ENCODE measurements around the gene DNAJC28. TPM values are rescaled to one million over a fixed set of nuclear protein-coding genes. Genes with fewer than 3 reads are reported as not detected.

The DNAJC28 gene
- total RNA-seq, 4 donors from 2014 or later: 0.67 to 4.1 (median 2.7) TPM

GRCh38 chr21:33488936-33489335, 2.6 kb downstream of the DNAJC28 start:
- H3K4me1 ChIP-seq: peaks cover 0 to 15% (median 0%) of the 10 kb centered on the region in 3 donors
- no peaks in the 10 kb centered on the region for H3K9me3 ChIP-seq
- H3K27me3 ChIP-seq: no peaks in the 10 kb centered on the region
- H3K36me3 ChIP-seq: no peaks in the 10 kb centered on the region
- TF ChIP-seq POLR2AphosphoS5 (IDR thresholded peaks at IDR 0.05) (no peak), EP300 (IDR thresholded peaks at IDR 0.05) (no peak), POLR2A (IDR thresholded peaks at IDR 0.05) (no peak)
- TF ChIP-seq, protein P1, sequence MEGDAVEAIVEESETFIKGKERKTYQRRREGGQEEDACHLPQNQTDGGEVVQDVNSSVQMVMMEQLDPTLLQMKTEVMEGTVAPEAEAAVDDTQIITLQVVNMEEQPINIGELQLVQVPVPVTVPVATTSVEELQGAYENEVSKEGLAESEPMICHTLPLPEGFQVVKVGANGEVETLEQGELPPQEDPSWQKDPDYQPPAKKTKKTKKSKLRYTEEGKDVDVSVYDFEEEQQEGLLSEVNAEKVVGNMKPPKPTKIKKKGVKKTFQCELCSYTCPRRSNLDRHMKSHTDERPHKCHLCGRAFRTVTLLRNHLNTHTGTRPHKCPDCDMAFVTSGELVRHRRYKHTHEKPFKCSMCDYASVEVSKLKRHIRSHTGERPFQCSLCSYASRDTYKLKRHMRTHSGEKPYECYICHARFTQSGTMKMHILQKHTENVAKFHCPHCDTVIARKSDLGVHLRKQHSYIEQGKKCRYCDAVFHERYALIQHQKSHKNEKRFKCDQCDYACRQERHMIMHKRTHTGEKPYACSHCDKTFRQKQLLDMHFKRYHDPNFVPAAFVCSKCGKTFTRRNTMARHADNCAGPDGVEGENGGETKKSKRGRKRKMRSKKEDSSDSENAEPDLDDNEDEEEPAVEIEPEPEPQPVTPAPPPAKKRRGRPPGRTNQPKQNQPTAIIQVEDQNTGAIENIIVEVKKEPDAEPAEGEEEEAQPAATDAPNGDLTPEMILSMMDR (IDR thresholded peaks at IDR 0.05): no peak
- no peak overlapping the region for H3K27ac ChIP-seq
- no peak overlapping the region for H3K4me3 ChIP-seq
- no peak for ATAC-seq
- 91 to 94% methylated on average over 4 of the region's 4 CpGs for WGBS, 2 donors (ENCODE audit: low coverage in 1 of 2)

DNA sequence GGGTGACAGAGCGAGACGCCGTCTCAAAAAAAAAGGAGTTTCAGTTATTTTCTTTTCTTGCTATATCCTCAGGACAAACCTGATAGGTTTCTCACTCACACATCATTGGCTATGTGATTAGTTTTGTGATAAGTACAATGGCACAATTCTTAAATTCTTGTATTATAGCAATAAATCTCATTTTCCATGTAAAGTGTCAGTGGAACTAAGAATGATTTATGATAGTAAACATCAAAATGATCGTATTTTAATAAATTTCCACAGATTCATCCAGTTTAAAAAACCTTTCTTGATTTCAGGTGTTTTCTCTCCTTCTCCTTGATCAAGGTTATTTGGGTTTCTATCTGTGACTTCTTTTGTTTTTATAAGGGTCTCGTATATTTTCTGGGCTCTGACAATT, 3.5 kb downstream of the DNAJC28 start:
- TF ChIP-seq POLR2A (IDR thresholded peaks at IDR 0.05): no peak
- TF ChIP-seq, protein P1 (IDR thresholded peaks at IDR 0.05): no peak
- TF ChIP-seq POLR2AphosphoS5 (IDR thresholded peaks at IDR 0.05): no peak
- no peak for TF ChIP-seq EP300 (IDR thresholded peaks at IDR 0.05)
- WGBS, 2 donors (ENCODE audit: low coverage in 1 of 2): 95 to 96% methylated on average over 4 to 5 of the region's 5 CpGs
- ATAC-seq: no peak
- H3K4me1 ChIP-seq: peaks cover 0 to 15% (median 0%) of the 10 kb centered on the region in 3 donors
- no peak overlapping the region for H3K4me3 ChIP-seq
- no peak overlapping the region for H3K27ac ChIP-seq
- H3K36me3 ChIP-seq: no peaks in the 10 kb centered on the region
- H3K27me3 ChIP-seq: no peaks in the 10 kb centered on the region
- no peaks in the 10 kb centered on the region for H3K9me3 ChIP-seq

DNA sequence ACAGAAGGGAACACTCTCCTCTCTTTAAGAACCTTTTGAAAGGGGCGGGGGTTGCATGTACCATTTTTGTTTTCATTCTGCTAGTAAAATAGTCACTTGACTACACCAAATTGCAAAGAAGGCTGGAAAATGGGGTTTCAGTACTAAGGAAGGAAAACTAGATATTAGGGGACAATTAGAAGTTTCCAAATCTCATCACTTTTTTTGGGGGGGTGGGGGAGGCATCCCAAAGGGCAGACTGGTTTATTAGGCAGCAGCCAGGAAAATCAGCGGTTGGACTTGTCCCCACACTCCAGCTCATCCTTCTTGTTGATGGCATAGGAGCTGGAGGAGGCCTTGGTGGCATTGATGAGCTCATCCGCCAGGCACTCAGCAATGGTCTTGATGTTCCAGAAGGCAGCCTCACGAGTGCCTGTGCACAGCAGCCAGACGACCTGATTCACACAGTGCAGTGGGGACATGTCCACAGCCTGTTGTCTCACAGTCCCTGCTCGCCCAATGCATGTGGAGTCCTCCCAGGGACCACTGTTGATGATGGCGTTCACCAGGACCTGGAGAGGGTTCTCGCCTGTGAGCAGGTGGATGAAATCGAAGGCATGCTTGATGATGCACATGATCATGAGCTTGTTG, 10.1 kb downstream of the DNAJC28 start:
- Histone ChIP-seq H3K9me3 (no peaks in the 10 kb centered on the region), H3K4me3 (no peak overlapping the region), H3K4me1 (peaks cover 0 to 27% (median 4%) of the 10 kb centered on the region in 3 donors), H3K27ac (no peak overlapping the region), H3K36me3 (no peaks in the 10 kb centered on the region), H3K27me3 (no peaks in the 10 kb centered on the region)
- TF ChIP-seq POLR2A (IDR thresholded peaks at IDR 0.05) (no peak), EP300 (IDR thresholded peaks at IDR 0.05) (no peak), POLR2AphosphoS5 (IDR thresholded peaks at IDR 0.05) (no peak)
- TF ChIP-seq, protein P1 (IDR thresholded peaks at IDR 0.05): no peak
- no peak for ATAC-seq
- whole genome bisulfite sequencing, 2 donors (ENCODE audit: low coverage in 1 of 2): 77 to 97% methylated on average over 2 to 3 of the region's 9 CpGs

DNA sequence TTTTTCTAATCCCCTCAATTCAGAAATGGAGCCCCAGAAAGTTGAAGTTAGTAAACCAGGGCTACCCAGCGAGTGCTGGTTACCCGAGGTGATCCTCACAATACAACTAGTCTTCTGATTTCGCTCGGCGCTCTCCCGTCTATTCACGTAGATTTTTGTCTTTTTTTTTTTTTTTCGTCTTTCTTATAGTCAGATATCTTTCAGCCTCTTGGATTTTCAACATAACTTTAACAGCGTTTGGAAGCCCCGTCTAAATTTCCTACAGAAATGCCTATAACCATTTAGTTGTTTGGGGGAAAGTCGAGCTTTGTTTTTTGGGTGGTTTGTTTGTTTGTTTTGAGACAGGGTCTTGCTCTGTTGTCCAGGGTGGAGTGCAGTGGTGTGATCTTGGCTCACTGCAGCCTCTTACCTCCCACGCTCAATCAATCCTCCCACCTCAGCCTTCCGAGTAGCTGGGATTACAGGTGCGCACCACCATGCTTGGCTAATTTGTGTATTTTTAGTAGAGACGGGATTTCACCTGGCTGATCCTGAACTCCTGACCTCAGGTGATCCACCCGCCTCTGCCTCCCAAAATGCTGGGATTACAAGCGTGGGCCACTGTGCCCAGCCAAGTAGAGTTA, 10.9 kb downstream of the DNAJC28 start:
- no peak for ATAC-seq
- 0 to 23% methylated on average over 7 to 14 of the region's 17 CpGs for WGBS, 2 donors (ENCODE audit: low coverage in 1 of 2)

More for the DNA sequence above, 10.9 kb downstream of the DNAJC28 start:
- no peaks in the 10 kb centered on the region for H3K36me3 ChIP-seq
- no peaks in the 10 kb centered on the region for H3K27me3 ChIP-seq
- H3K27ac ChIP-seq: peak overlapping the region; percentile 82 to 100 (median 96)
- H3K4me1 ChIP-seq: peaks cover 0 to 27% (median 4%) of the 10 kb centered on the region in 3 donors
- no peaks in the 10 kb centered on the region for H3K9me3 ChIP-seq
- TF ChIP-seq, protein P1 (IDR thresholded peaks at IDR 0.05): no peak
- no peak for TF ChIP-seq POLR2AphosphoS5 (IDR thresholded peaks at IDR 0.05)
- TF ChIP-seq EP300 (IDR thresholded peaks at IDR 0.05): no peak
- TF ChIP-seq POLR2A (IDR thresholded peaks at IDR 0.05): no peak
- H3K4me3 ChIP-seq: peak overlapping the region; percentile 54 to 99
